Fibroblast of mammary gland (primary cell): ENCODE data around the gene SURF6.

Experiments
- DNase-seq: peaks from one replicate; pipeline ENCODE4 v3.0.0-alpha.2; 2010; ENCODE audit warnings: low read depth
- H3K4me3 ChIP-seq: 2 replicates; pipeline ENCODE4 v1.5.1; 2011; ENCODE audit warnings: low read depth, mild to moderate bottlenecking, low read length, moderate library complexity; ENCODE audit not compliant: control insufficient read depth
- TF ChIP-seq, protein P1 (sequence below): conservative IDR thresholded peaks from 2 replicates; pipeline ENCODE4 v1.5.1; 2011; ENCODE audit warnings: low read depth, low read length, inconsistent platforms; ENCODE audit not compliant: control insufficient read depth, insufficient read depth

Gene SURF6

DNA sequence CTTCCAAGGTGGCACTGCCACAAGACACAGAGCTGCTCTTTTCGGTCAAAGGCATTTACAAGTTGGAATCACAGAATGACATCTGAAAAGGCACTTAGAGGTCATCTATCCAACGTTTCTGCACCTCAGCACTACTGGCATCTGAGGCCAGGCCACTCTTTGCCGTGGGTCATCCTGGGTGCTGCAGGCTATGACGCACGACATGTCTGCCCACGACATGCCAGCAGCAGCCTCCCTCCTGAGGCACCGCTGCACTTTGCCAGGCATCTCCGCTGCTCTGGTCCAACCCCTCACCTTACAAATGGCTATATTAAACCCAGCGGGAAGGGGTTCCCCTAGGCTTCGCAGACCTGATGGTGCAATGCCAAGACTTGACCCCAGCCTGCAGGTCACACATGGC, 31.8 kb upstream of the SURF6 start:
- DNase-seq: no peak
- H3K4me3 ChIP-seq: no peak overlapping the region
- TF ChIP-seq, protein P1, sequence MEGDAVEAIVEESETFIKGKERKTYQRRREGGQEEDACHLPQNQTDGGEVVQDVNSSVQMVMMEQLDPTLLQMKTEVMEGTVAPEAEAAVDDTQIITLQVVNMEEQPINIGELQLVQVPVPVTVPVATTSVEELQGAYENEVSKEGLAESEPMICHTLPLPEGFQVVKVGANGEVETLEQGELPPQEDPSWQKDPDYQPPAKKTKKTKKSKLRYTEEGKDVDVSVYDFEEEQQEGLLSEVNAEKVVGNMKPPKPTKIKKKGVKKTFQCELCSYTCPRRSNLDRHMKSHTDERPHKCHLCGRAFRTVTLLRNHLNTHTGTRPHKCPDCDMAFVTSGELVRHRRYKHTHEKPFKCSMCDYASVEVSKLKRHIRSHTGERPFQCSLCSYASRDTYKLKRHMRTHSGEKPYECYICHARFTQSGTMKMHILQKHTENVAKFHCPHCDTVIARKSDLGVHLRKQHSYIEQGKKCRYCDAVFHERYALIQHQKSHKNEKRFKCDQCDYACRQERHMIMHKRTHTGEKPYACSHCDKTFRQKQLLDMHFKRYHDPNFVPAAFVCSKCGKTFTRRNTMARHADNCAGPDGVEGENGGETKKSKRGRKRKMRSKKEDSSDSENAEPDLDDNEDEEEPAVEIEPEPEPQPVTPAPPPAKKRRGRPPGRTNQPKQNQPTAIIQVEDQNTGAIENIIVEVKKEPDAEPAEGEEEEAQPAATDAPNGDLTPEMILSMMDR: no peak

DNA sequence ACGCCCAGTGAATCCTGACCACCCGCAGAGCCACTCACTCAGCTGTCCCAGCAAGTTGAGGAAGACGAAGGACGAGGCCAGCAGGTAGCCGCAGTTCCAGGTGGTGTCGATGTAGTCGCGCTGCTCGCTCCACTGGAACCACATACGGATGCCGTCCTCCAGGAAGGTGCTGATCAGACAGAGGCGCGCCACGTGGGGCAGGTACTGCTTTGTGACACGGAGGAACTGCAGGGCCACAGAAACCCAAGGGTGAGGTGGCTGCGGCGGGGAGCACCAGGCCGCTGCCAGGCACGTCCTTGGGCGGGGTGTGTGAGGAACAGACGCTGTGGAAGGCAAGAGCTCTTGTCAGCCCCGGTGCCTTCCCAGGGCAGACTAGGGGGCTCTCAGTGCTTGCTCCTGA, 31.2 kb upstream of the SURF6 start:
- TF ChIP-seq, protein P1: no peak
- no peak for DNase-seq
- H3K4me3 ChIP-seq: no peak overlapping the region

DNA sequence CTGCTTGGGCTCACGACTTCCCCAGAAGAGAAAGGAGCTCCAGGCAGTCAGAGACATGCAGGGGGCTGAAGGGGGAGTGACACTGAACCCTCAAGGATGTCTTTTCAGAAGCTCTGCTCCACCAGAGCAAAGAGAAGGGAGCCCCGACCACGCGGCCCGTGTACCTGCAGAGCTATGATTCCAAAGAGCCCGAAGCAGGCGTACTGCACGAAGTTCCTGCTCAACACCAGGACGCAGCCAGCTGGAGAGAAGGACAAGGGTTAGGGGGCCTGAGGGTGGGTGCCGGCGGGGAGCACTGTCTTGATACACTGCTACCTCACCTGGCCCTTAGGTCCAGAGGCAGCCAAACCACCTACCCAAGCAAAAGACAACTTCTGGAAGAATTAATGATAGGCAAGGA, 30.4 kb upstream of the SURF6 start:
- no peak overlapping the region for H3K4me3 ChIP-seq
- TF ChIP-seq, protein P1: no peak
- DNase-seq: no peak

DNA sequence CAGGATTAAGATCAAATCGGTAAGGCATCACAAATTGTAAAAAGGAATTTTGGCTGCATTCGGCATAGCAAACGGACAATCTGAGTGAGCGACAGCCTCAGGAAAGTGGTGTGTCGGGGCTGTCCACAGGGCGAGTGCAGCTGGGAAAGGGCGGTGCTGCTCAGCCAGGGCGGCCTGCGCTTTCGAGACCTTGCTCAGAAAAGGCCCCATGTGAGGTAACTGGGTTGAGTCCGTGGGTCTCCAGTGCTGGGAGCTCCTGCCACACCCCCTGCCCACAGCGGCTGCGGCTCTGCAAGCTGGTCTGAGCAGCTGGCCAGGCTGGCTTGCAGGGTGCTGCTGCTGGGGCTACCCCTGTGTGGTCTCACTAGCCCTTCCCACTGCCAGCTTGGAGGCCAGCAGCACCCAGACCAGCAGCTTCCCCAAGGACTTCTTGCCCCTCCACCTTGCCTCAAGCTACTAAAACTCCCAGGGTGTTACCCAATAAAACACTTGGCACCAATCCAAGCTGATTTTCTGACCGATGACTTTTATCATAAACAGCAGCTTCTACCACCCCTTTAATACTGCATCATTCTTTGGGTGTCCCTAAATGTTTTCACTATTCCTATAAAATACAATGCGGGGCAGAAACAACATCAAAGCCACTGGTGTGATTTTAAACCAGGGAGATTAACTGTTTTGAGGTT, 26.5 kb upstream of the SURF6 start:
- DNase-seq: peak; percentile 49
- TF ChIP-seq, protein P1: no peak
- no peak overlapping the region for H3K4me3 ChIP-seq

DNA sequence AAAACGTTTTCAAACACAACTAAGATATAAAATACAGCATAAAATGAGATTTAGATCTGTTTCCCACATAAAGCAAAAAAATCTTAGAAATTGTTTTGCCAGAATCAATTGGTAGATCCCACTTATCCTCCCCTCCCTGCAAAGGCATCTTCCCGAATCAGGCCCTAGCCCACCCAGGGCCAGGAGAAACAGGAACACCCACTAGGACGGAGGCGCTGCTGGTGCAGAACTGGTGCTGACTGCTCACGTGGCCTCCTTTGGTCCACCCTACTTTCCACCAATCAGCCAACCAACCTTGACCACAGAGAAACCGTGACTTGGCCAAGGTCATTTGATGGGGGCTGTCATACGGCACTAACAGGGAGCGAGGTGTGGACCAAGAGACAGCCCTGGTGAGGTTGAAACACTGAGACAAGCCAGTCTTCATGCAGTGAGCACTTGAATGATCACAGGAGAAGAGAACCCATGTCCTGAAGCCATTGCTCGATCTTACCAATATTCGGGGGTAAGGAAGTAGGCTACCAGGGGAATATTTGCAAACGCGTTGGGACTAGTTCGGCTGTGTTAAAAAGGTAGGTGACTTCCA, 25.6 kb upstream of the SURF6 start:
- no peak overlapping the region for H3K4me3 ChIP-seq
- no peak for DNase-seq
- TF ChIP-seq, protein P1: no peak

DNA sequence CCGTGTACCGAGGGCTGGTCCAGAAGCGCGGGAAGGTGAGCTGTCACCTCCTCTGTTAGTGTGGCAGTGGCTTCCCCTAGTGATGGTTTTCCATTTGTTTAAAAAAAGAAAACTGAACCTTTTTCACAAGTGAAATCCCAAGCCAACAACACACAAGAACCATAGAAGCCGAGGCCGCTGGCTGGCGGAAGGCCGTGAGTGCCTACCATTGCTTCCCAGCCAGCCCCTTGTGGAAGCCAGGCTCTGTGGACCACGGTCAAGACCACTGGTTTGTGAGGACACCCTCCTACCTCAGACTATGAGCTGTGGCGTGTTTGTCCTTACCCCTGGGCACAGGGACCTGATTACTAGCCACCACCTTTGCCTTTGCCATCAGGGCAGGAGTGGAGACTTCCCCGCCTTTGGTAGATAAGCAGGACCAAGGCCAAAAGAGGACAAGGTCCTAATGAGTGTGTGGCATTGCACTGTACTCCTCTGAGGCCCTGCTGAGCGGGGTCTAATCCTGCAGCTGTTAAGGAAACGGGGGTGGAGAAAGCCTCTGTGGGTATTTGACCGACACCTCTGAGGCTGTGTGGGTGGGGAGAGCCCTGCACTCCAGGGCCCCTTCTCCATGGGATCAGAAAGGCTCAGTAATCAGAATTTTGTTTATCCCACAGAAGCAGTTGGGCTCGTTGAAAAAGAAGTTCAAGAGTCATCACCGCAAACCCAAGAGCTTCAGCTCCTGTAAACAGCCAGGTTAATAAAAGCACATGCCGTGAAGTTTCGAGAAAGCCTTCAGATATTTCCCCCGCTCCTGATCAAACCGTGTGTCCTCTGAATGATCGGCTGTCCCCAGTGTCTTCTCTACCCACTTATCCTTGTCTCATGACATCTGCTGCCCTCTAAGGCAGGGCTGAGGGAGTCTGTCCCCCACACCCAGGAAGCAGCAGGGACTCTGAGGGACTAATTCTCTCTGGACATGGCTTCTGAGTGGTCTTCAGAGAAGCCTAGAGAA, 24.7 kb upstream of the SURF6 start:
- TF ChIP-seq, protein P1: no peak
- no peak for DNase-seq
- H3K4me3 ChIP-seq: no peak overlapping the region
